Ishikawa (cell line): ENCODE data around the gene SYT6.

Source experiments
- CEBPB ChIP-seq: IDR thresholded peaks from 2 replicates; pipeline ENCODE4 v1.6.1; 2012
- CREB1 ChIP-seq: IDR thresholded peaks from 2 replicates; pipeline ENCODE4 v1.6.1; 2012; ENCODE audit warnings: low read depth
- EGR1 ChIP-seq: IDR thresholded peaks from 2 replicates; pipeline ENCODE4 v1.6.1; 2012
- EP300 ChIP-seq: IDR thresholded peaks from 2 replicates; pipeline ENCODE4 v1.6.1; 2012; ENCODE audit warnings: borderline replicate concordance
- FOXM1 ChIP-seq: IDR thresholded peaks from 2 replicates; pipeline ENCODE4 v1.6.1; 2012; ENCODE audit warnings: low read depth, borderline replicate concordance
- RAD21 ChIP-seq: IDR thresholded peaks from 2 replicates; pipeline ENCODE4 v1.6.1; 2012; ENCODE audit warnings: low read depth
- REST ChIP-seq: IDR thresholded peaks from 2 replicates; pipeline ENCODE4 v1.6.1; 2012; ENCODE audit warnings: low read depth, mild to moderate bottlenecking
- TAF1 ChIP-seq: IDR thresholded peaks from 2 replicates; pipeline ENCODE4 v1.6.1; 2012; ENCODE audit warnings: low read depth, mild to moderate bottlenecking
- TCF12 ChIP-seq: IDR thresholded peaks from 2 replicates; pipeline ENCODE4 v1.6.1; 2012; ENCODE audit warnings: low read depth
- TEAD4 ChIP-seq: IDR thresholded peaks from 2 replicates; pipeline ENCODE4 v1.6.1; 2012
- USF1 ChIP-seq: IDR thresholded peaks from 2 replicates; pipeline ENCODE4 v1.6.1; 2012
- YY1 ChIP-seq: IDR thresholded peaks from 2 replicates; pipeline ENCODE4 v1.6.1; 2012; ENCODE audit warnings: low read depth
- ZBTB7A ChIP-seq: IDR thresholded peaks from 2 replicates; pipeline ENCODE4 v1.6.1; 2012; ENCODE audit warnings: low read depth
- TF ChIP-seq, protein P1 (sequence below): IDR thresholded peaks from 2 replicates; pipeline ENCODE4 v1.6.1; 2012

Gene SYT6

DNA sequence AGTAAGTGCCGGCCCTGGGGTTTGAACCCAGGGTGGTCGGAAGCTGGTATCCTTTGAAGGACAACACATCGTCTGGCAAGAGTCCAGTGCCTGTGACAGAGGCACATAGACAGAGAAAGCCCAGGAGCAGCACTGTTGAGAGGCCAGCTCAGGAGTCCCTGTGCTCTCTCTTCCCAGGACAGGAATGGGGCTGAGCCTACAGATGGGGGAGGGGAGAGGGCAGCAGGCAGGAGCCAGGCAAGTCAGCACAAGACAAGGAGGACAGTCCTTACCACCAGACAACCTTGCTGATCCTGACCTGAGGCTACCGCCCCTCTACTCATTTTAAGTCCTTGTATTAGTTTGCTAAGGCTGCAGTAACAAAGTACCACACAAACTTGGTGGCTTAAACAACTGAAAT lies 27.7 kb upstream of the SYT6 start:
- TF ChIP-seq TEAD4 = no peak
- TF ChIP-seq FOXM1 = no peak
- TF ChIP-seq REST = no peak
- no peak for TF ChIP-seq USF1
- TF ChIP-seq TAF1 = no peak

GRCh38 chr1:114180742-114181141 lies 27.1 kb upstream of the SYT6 start:
- TF ChIP-seq TAF1 = no peak
- TF ChIP-seq EP300 = no peak
- no peak for TF ChIP-seq TEAD4
- TF ChIP-seq REST = no peak
- TF ChIP-seq ZBTB7A = no peak
- no peak for TF ChIP-seq YY1
- TF ChIP-seq CREB1 = no peak
- no peak for TF ChIP-seq USF1
- no peak for TF ChIP-seq EGR1
- no peak for TF ChIP-seq RAD21
- TF ChIP-seq FOXM1 = no peak
- no peak for TF ChIP-seq TCF12

GRCh38 chr1:114178936-114179335 lies 25.3 kb upstream of the SYT6 start:
- no peak for TF ChIP-seq TCF12
- TF ChIP-seq CEBPB = no peak
- no peak for TF ChIP-seq TEAD4
- no peak for TF ChIP-seq REST
- TF ChIP-seq USF1 = no peak

DNA sequence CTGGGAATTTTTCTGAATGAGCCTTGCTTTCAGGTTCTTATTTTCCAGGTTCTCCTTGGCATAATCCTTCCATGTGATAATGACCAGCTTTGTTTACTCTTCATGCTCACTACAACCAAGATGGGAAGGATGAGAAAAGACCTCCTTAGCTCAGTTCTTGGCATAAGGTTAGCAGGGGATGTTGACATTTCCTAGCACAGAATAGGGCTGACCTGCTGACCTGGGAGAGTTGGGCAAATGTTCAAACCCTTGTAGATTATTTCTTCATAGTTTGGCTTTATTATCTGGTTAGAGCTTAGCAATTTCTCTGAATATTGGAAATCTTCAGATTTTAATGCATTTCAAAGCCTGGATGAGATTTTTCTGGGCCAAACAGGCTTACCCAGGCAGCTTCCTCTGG lies 23.6 kb upstream of the SYT6 start:
- TF ChIP-seq REST = no peak
- no peak for TF ChIP-seq RAD21
- no peak for TF ChIP-seq CREB1
- no peak for TF ChIP-seq CEBPB
- TF ChIP-seq, protein P1, sequence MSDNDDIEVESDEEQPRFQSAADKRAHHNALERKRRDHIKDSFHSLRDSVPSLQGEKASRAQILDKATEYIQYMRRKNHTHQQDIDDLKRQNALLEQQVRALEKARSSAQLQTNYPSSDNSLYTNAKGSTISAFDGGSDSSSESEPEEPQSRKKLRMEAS = no peak
- no peak for TF ChIP-seq TCF12
